HG02798 (cell line): Measurements from ENCODE around the gene MYH6.
"Not testable (repeated sequence)": the region's sequence is repeated elsewhere in the genome, so short reads cannot be mapped to it uniquely, and the experiment has no call there.

ENCODE experiments used
- ATAC-seq: cut with Tn5 transposase; IDR thresholded peaks from one replicate; pipeline ENCODE4 v1.9.1; 2021; ENCODE audit warnings: mild to moderate bottlenecking; ENCODE audit not compliant: unreplicated experiment, poor library complexity

MYH6 gene

DNA sequence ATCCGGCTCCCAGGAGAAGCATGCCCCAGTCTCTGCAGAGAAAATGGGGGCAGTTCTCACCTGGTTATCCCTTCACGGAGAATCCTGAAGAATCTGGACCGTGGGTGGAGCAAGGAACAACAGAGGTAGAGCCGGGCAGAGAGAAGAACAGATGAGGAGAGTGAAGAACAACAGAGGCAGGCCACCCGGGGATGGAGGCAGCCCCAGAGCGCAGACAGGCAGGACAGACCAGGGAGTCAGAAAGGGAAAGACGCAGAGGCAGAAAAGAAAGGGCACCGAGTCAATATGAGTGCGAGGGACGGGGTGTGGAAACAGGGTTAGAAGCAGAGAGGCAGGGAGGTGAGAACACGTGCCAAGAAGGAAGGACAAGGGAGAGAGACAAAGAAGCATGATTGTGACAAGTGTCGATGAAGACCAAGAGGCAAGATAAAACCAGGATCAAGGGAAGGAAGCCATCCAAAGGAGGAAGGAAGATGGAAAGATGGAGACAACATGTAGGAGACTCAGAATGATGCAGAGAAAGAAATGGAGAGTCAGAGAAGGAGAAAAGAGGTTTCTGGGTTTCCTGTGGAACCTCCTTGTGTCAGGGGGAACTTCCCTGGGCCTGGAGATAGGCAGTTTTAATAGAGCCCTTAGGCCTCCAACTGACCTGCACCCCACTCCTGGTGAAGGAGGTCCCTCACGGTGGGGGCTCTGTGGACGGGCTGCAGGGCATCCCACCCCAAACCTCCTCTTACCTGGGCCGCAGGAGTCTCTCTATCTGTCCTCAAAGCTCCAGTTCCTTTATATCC lies at the start of gene MYH6:
Gene MYH6, minus strand, starts transcription at position 758 of the 791 bp plus-strand sequence. CDS start 1,050 bp downstream, outside the sequence.
- ATAC-seq, result no peak

DNA sequence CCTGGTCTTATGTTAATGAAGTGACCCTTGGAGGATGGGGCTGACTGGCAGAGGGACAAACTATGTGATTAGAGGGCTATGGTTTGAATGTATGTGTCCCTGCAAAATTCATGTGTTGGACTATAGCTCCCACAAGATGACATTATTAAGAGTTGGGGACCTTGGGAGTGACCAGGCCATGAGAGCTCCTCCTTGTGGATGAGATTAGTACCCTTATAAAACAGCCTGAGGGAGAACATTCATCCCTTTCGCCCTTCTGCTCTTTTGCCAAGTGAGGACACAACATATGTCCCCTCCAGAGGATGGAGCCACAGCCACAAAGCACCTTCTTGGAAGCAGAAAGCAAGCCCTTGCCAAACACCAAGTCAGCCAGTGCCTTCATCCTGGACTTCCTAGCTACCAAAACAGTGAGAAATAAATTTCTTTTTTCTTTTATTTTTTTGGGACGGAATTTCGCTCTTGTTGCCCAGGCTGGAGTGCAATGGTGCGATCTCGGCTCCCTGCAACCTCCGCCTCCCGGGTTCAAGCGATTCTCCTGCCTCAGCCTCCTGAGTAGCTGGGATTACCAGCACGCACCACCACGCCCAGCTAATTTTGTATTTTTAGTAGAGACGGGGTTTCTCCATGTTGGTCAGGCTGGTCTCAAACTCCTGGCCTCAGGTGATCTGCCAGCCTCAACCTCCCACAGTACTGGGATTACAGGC lies 49.0 kb upstream of the MYH6 start:
- not testable (repeated sequence) for ATAC-seq

- ATAC-seq, result no peak
These were observed 46.4 kb upstream of the MYH6 start for GRCh38 chr14:23454445-23454856.

- no peak for ATAC-seq
These were observed 44.2 kb upstream of the MYH6 start for GRCh38 chr14:23452237-23452636.

DNA sequence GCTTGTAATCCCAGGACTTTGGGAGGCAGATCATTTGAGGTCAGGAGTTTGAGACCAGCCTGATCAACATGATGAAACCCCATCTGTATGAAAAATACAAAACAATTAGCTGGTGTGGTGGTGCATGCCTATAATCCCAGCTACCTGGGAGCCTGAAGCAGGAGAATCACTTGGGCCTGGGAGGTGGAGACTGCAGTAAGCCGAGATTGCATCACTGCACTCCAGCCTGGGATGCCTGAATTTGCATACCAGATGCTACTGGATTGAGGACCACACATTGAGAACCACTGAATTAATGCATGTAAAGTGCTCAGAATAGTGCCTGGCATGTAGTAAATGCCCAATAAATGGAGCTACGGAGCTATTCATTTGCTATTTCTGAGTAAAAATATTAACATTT lies 42.3 kb upstream of the MYH6 start:
- no peak for ATAC-seq

DNA sequence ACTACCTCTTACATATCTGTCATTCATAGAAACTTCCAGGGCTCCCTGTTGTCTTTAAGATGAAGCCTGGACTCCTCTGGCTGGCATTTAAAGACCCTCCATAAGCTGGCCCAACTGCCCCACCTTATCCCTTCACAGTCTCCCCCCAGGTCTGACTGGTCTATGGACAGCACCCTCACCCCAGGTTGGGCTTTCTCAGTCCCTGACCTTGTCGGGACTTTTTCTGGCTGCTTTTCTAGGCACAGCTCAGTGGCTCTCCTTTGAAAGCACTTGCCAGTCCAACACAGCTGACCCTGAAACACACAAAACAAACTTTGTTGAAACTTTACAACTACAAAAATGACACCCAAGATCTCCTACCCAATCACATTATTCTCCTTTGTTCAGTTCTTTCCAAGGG lies 41.2 kb upstream of the MYH6 start:
- ATAC-seq, result no peak

DNA sequence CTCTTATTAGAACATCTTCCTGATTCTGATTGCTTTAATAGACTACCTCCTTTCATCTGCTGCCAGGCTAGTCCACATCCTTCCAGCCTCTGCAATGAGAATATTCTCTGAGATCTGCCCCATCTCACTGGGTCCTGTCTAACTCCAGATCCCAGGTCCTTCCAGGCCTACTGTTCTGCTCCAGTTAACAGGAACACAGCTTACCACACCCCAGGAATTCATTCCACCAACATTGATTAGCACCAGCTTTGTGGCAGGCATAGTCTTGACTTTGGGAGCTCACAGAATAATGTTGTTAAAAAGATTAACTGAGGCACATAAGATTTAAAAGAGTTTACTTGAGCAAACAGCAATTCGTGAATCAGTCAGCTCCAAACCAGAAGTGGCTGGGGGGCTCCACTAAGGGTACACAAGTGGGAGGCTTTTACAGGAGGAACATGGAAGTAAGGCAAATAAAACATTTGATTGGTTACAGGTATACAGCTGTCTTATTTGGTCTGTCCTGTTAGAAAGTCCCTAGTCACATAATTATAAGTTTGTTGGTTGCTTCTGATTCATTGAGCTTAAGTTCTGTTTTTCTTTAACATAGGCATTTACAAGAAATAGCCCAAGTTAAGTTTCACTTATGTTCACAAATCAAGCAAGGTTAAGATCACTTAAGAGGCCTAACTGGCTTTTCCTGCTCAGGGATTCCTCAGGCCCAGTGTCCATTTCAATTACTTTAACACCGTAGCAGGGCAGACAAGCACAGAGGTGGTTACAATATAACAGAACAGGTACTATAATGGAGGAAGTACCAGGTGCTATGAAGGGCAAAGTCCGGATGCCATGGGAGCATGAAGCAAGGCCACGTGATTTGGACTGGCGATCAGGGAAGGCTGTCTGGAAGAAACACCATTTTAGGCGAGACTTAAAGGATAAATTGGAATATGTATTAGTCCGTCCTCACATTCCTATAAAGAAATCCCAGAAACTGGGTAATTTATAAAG lies 39.6 kb upstream of the MYH6 start:
- ATAC-seq, result no peak

DNA sequence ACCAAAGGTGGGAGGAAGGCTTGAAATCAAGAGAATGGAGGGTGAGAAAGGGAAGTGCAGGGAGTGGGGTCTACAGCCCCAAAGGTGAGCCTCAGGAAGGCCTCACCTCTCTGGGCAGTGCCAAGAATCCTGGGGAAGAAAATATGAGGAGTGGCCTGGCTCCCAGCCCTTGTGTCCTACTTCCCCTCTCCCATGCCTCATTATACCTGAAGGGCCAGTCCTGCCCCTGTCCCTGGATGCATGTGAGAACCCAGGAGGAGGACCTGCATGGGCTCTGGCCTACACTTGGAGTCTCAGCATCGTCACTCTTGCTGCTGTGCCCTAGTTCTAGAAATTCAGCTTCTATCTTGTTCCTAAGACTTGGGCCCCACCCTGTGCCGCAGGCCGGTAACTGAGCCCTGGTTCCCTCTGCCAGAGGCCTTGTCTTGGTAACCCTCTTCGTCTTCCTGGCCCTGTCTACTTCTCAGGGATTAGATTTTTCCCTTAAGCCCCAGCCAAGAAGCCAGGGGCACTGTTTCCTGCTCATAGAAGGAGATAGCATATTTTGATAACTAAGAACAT lies 38.3 kb upstream of the MYH6 start:
- ATAC-seq, result no peak

GRCh38 chr14:23445773-23446172 lies 37.7 kb upstream of the MYH6 start:
- no peak for ATAC-seq

- no peak for ATAC-seq
These were observed 36.2 kb upstream of the MYH6 start for GRCh38 chr14:23444314-23444713.

- ATAC-seq, result no peak
These were observed 35.8 kb upstream of the MYH6 start for GRCh38 chr14:23443881-23444280.

DNA sequence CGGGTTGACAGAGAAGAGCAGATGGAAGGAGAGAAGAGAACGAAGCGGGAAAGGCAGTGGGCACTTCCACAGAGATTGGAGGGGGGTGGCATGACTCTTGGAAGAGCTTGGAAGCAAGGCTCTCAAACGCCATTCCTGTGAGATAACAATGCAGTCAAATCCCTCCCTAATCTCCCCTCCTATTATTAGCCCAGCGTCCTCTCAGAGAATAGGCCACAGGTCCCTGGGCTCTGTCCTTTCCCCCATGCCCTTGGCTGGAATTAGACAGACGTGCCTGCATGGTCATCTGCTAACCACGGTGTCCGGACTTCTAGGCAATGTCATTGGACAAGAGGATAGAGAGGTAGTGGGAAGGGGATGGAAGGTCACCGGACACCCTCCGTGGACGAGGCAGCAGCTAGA lies 35.3 kb upstream of the MYH6 start:
- ATAC-seq, result no peak

- no peak for ATAC-seq
These were observed 34.8 kb upstream of the MYH6 start for GRCh38 chr14:23442721-23443356.

DNA sequence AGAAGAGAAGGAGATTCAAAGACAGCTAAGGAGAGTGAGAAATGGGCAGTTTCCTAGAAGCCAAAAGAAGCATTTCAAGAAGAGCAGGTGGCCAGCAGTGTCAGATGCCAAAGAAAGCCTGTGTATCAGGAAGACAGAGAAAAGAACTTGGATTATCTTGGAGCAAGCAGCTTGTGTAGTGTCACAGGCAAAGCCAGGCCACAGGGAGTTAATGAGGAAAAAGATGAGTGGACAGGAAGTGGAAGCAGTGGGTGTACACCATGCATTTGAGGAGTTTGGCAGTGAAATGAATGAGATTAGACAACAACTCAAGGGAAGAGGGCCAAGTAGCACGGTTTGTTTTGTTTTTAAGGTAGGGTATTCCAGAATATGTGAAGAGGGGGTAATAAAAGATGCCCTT lies 33.0 kb upstream of the MYH6 start:
- ATAC-seq, result no peak

- ATAC-seq, result no peak
These were observed 31.2 kb upstream of the MYH6 start for GRCh38 chr14:23439107-23439835.

GRCh38 chr14:23438101-23438971 lies 30.3 kb upstream of the MYH6 start:
- ATAC-seq, result no peak

DNA sequence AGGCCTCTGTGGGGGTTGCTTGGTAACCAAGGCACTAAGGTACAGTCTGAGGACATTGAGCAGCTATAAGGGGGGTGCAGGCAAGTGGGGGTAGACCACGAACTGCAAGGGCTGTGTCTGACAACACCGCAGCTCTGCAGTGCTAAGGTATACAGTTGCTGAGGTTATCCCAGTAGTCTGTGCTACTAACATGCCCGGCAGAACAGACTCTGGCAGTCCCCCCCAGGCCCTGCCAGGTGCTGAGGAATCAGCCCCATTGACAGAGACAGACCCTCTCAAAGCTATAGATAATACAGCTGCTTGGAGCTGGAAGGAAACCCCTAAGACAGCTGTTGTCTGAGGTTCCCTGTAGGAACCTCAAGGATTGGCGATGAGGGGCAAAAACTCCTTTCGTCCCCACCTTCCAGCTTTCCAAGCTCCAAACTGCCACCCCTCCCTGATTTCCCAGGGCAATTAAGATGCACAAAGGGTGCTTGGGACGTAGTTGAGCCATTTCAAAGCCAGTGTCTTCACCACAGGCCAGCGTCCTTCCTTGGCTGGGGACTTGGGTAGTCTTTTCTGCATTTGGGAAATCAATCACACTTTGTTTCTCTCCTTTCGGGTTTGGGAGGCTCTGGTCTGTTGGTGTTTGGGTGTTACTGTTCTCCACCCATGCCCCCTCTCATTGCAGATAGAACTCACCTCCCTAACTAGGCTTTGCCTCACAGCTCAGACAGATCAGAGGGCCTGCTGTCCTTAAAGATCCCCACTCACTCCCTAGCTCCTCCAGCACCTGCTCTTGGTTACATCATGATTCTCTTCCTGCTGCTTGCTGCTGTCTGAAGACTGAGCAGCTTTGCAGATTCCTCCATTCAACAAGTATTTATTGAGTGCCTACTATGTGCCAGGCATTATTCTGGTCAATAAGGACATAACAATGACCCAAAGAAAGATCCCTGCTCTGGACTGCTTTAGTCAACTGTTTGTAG lies 29.3 kb upstream of the MYH6 start:
- no peak for ATAC-seq
